Pons (tissue), 1 donor: ENCODE results near the gene CKS1B.
A peak's percentile ranks its signal among the peaks of the same experiment; 100 is the strongest.

Source experiments
- DNase-seq: peaks from one replicate; pipeline ENCODE4 v3.0.0-alpha.2; 2016; ENCODE audit warnings: low spot score

Gene CKS1B

DNA sequence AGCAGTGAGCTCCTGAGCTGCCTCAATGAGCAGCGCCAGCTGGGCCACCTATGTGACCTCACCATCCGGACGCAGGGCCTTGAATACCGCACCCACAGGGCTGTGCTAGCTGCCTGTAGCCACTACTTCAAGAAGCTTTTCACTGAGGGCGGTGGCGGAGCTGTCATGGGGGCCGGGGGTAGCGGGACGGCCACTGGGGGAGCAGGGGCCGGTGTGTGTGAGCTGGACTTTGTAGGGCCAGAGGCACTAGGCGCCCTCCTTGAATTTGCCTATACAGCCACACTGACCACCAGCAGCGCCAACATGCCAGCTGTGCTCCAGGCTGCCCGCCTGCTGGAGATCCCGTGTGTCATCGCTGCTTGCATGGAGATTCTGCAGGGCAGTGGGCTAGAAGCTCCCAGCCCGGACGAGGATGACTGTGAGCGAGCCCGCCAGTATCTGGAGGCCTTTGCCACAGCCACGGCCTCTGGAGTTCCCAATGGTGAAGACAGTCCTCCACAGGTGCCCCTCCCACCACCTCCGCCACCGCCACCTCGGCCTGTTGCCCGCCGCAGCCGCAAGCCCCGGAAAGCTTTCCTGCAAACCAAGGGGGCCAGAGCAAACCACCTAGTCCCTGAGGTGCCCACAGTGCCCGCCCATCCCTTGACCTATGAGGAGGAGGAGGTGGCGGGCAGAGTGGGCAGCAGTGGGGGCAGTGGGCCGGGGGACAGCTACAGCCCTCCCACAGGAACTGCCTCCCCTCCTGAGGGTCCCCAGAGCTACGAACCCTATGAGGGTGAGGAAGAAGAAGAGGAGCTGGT lies 40.4 kb downstream of the CKS1B start:
- DNase-seq: no peak

- no peak for DNase-seq
Measured at GRCh38 chr1:155015527-155016230, 41.2 kb downstream of the CKS1B start.

DNA sequence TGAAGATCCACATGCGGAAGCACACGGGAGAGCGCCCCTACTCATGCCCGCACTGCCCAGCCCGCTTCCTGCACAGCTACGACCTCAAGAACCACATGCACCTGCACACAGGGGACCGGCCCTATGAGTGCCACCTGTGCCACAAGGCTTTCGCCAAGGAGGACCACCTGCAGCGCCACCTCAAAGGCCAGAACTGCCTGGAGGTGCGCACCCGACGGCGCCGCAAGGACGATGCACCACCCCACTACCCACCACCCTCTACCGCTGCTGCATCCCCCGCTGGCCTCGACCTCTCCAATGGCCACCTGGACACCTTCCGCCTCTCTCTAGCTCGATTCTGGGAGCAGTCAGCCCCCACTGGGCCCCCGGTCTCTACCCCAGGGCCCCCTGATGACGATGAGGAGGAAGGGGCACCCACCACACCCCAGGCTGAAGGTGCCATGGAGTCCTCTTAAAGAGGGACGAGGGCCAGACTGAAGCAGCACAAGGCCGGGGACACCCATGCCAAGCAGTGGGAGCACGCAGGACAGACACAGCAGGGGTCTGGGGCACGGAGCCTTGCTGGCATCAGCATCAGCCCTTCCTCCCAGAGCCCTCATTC lies 41.9 kb downstream of the CKS1B start:
- no peak for DNase-seq

DNA sequence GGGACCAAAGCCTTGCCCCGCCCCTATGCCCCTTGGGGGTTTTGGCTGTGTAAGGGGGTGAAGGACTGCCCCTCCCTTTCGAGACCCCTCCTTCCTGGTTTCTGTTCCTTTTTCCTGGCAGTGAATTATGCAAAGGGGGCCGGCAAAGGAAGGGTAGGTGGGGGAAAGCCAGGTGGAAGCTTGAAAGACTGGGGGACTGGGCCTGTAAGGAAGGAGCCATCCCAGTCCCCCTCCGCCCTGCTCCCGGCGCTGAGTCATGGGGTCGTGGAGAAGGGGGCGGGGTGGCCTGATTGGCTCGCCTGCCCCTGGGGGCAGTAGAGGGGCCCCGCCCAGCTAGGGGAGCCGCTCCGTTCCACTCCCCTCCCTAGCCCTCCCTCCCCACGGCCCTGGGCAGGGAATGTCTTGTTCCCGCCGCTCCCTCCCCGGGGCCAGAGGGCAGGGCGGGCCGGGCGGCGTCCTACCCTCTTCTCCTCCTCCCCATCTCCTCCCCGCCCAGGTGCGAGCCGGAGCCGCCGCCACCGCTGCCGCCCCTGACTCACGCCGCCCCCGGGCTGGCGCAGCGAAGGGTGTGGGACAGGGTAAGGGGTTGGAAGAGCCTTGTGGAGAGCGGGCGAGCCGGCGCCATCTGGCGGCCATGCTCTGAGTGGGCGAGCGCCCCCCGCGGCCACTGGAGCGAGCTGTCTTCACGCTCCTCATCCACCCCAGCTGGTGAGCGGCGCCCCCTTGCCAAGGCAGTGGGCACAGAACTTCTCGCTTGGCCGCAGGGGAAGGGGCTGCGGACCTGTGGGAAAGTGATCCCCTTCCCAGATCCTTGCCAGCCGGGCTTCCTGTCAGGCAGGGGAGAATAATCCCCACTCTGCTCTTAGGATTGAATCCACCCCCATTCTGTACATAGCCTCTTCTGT lies 42.8 kb downstream of the CKS1B start:
- peak; percentile 83 for DNase-seq

- no peak for DNase-seq
Measured at GRCh38 chr1:155017946-155018316, 43.5 kb downstream of the CKS1B start.

- no peak for DNase-seq
Measured at GRCh38 chr1:155018617-155019348, 44.3 kb downstream of the CKS1B start.

DNA sequence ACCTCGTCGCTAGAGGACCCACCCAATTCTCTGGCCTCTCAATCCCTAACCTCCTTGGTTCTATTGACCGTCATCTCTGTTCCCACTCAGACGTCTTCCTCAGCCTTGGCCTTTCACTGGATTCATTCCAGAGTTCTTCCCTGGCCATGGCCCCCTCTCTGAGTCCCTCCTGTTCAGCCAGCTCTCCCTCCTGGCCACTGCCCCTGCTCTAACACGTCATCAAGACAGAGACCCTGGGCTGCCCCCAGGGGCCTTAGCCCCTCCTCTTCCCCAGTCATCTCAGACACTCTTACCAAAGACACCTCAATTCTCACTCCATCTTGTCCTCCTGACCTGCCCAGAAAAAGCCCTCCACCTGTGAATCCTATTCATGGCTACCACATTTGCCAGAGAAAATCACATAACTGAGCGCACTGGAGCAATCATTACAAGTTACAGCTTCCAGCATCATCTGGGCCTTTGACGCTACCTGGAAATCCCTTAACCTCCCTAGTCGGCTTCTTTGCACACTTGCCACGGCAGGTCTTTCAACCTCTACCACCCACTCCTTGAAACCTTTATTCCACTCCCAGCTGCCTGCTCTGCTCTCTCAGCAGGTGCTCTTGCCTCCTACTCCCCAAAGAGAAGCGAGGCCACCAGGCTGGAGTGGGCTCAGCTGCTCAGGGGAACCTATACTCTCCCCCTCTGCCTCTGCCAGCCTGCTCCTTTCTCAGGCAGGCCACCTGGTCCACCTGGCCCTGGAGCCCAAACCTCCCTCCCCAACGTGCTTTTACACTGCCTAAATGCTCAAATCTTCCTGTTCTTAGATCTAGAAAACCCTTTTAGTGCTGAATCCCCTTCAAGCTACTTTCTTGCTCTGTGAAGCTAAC lies 45.1 kb downstream of the CKS1B start:
- DNase-seq: no peak

DNA sequence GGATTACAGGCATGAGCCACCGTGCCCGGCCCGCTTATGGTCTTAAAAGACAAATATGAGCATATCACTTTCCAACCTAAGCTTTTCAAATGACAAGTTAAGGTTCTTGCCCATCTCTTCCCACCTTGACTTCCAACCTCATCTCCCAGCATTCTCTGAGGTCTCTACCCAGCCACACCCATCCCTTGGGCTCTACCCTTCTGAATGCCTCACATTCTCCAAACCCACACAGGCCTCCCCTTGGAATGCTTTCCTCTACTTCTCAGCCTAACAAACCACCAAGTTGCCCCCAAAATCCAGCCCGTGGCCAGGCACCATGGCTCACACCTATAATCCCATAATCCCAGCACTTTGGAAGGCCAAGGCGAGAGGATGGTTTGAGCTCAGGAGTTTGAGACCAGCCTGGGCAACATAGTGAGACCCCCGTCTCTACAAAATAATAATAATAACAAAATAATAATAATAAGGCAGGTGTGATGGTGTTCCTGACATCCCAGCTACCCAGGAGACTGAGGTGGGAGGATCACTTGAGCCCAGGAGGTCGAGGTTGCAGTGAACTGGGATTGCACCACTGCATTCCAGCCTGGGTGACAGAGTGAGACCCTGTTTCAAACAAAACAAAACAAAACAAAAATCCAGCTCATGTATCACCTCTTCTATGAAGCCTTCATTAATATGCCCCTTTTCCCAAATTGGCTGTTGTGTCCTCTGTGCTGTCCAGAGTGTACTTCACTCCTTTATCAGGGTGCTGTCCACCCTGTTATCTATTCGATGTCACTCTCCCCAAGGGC lies 47.9 kb downstream of the CKS1B start:
- DNase-seq: no peak

GRCh38 chr1:155022927-155023236 lies 48.4 kb downstream of the CKS1B start:
- no peak for DNase-seq

DNA sequence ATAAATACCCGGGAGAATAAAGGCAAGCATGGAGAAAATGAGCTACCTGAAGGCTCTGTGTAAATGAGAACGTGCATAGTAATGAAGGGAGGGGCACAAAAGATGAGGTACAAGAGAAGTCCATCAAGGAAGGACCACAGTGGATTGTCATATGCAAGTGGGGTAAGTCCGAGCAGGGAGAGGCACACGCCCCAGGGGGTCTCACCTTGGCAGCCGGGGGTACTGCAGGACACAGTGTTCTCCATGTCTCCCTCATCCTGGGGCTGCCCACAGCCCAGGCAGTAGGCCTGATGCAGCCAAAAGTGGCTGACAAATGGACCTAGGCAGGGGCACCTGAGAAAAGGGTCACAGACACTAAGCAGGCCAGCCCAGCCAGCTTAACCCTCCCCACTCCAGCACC lies 49.1 kb downstream of the CKS1B start:
- no peak for DNase-seq

GRCh38 chr1:155024315-155024714 lies 49.8 kb downstream of the CKS1B start:
- DNase-seq: no peak

DNA sequence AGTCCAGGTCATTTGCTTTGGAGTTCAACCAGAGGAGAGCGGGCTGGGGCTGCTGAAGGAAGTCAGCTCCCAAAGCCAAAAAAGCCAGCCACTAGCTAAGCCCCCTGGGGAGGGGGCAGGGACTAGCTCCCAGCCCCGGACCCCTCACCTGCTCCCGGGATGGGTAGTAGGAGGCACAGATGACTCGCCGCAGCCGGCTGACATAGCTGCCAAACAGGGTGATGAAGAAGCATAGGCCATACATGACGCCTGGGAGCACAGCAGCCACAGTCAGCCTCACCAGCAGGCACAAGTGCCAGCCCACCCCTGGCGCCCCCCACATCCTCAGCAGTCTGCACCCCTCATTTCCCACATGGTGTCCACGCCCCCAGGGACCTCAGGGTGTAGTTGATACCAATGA lies 51.7 kb downstream of the CKS1B start:
- DNase-seq: no peak

- no peak for DNase-seq
Measured at GRCh38 chr1:155026588-155026987, 52.1 kb downstream of the CKS1B start.
